GM23338 (cell line): ENCODE measurements around the gene SNPH.

Experiments
- CREB1 ChIP-seq: fragments of 250-450 bp; sonication (Bioruptor Pico); IDR thresholded peaks from 2 replicates; pipeline ENCODE4 v1.5.0; 2020; ENCODE audit warnings: low read depth, mild to moderate bottlenecking, moderate library complexity
- CTCF ChIP-seq, 2 experiments: fragments of 200-600 bp in 1 of 2; sonication (generic) in 1 of 2; conservative IDR thresholded peaks; 2 replicates each; pipeline versions ENCODE4 v1.5.1 to v1.6.1; 2016 to 2017; ENCODE audit warnings: antibody characterized with exemption in 2 of 2, low read depth in 2 of 2, mild to moderate bottlenecking in 2 of 2, moderate library complexity in 1 of 2
- EZH2 ChIP-seq: fragments of 200-600 bp; sonication (generic); IDR thresholded peaks from one replicate; pipeline ENCODE4 v1.8.0; 2017; ENCODE audit warnings: antibody characterized with exemption, mild to moderate bottlenecking, low read depth; ENCODE audit not compliant: unreplicated experiment
- EZH2phosphoT487 ChIP-seq: fragments of 200-600 bp; sonication (generic); IDR thresholded peaks from one replicate; pipeline ENCODE4 v1.8.1; 2018; ENCODE audit warnings: antibody characterized with exemption; ENCODE audit not compliant: unreplicated experiment
- POLR2AphosphoS5 ChIP-seq: IDR thresholded peaks from 2 replicates; pipeline ENCODE4 v1.6.1; 2016; ENCODE audit warnings: antibody characterized with exemption, low read depth

- TF ChIP-seq POLR2AphosphoS5 (no peak), CTCF (conservative IDR thresholded peaks at IDR 0.05; ENCODE audit: low read depth in 2 of 2) (no peak), EZH2phosphoT487 (no peak), EZH2 (no peak), CREB1 (CRISPR knock-in tag) (no peak)
Measured at GRCh38 chr20:1307171-1307570, 41.1 kb downstream of the SNPH start.
